ENCODE data around the gene SH3TC1. TPM values are rescaled to one million over a fixed set of nuclear protein-coding genes. Genes with fewer than 3 reads are reported as not detected.

SH3TC1 gene
- total RNA-seq, 1 experiment from 2014 or later, result 7.8 TPM

- intact Hi-C loops (cut with micrococcal nuclease; ENCODE audit: unreplicated experiment), result no loop called here
- H3K27me3 Mint-ChIP-seq (ENCODE audit: unreplicated experiment), result peaks cover 49% of the 10 kb centered on the region
- no peaks in the 10 kb centered on the region for H3K9me3 Mint-ChIP-seq (ENCODE audit: low read depth, unreplicated experiment)
- CTCF ChIA-PET, result no interaction called here
- H3K4me1 Mint-ChIP-seq (ENCODE audit: low read depth, unreplicated experiment), result no peaks in the 10 kb centered on the region
- H3K27ac Mint-ChIP-seq (ENCODE audit: unreplicated experiment), result no peak overlapping the region
- no peak overlapping the region for H3K4me3 Mint-ChIP-seq (ENCODE audit: low read depth, unreplicated experiment)
- peaks cover 6% of the 10 kb centered on the region for H3K36me3 Mint-ChIP-seq (ENCODE audit: insufficient read depth, unreplicated experiment)
- TF ChIP-seq, protein P1, sequence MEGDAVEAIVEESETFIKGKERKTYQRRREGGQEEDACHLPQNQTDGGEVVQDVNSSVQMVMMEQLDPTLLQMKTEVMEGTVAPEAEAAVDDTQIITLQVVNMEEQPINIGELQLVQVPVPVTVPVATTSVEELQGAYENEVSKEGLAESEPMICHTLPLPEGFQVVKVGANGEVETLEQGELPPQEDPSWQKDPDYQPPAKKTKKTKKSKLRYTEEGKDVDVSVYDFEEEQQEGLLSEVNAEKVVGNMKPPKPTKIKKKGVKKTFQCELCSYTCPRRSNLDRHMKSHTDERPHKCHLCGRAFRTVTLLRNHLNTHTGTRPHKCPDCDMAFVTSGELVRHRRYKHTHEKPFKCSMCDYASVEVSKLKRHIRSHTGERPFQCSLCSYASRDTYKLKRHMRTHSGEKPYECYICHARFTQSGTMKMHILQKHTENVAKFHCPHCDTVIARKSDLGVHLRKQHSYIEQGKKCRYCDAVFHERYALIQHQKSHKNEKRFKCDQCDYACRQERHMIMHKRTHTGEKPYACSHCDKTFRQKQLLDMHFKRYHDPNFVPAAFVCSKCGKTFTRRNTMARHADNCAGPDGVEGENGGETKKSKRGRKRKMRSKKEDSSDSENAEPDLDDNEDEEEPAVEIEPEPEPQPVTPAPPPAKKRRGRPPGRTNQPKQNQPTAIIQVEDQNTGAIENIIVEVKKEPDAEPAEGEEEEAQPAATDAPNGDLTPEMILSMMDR (IDR thresholded peaks at IDR 0.05; ENCODE audit: unreplicated experiment), result no peak
- DNase-seq, result no peak
- no TSS peak for BruUV-seq (replicated peaks)
These were observed 43.2 kb upstream of the SH3TC1 start for GRCh38 chr4:8155660-8156421.

GRCh38 chr4:8156617-8157016 lies 42.5 kb upstream of the SH3TC1 start:
- Mint-ChIP-seq H3K27me3 (ENCODE audit: unreplicated experiment) (peaks cover 49% of the 10 kb centered on the region), H3K36me3 (ENCODE audit: insufficient read depth, unreplicated experiment) (peaks cover 6% of the 10 kb centered on the region), H3K9me3 (ENCODE audit: low read depth, unreplicated experiment) (no peaks in the 10 kb centered on the region), H3K27ac (ENCODE audit: unreplicated experiment) (no peak overlapping the region), H3K4me1 (ENCODE audit: low read depth, unreplicated experiment) (no peaks in the 10 kb centered on the region), H3K4me3 (ENCODE audit: low read depth, unreplicated experiment) (no peak overlapping the region)
- CTCF ChIA-PET, result no interaction called here
- no TSS peak for BruUV-seq (replicated peaks)
- DNase-seq, result no peak
- TF ChIP-seq, protein P1 (IDR thresholded peaks at IDR 0.05; ENCODE audit: unreplicated experiment), result no peak
- intact Hi-C loops (cut with micrococcal nuclease; ENCODE audit: unreplicated experiment), result no loop called here

GRCh38 chr4:8157496-8157895 lies 41.6 kb upstream of the SH3TC1 start:
- TF ChIP-seq, protein P1 (IDR thresholded peaks at IDR 0.05; ENCODE audit: unreplicated experiment), result no peak
- Mint-ChIP-seq H3K36me3 (ENCODE audit: insufficient read depth, unreplicated experiment) (peaks cover 6% of the 10 kb centered on the region), H3K4me3 (ENCODE audit: low read depth, unreplicated experiment) (no peak overlapping the region), H3K27ac (ENCODE audit: unreplicated experiment) (no peak overlapping the region), H3K27me3 (ENCODE audit: unreplicated experiment) (peaks cover 49% of the 10 kb centered on the region), H3K4me1 (ENCODE audit: low read depth, unreplicated experiment) (no peaks in the 10 kb centered on the region), H3K9me3 (ENCODE audit: low read depth, unreplicated experiment) (no peaks in the 10 kb centered on the region)
- intact Hi-C loops (cut with micrococcal nuclease; ENCODE audit: unreplicated experiment), result no loop called here
- no TSS peak for BruUV-seq (replicated peaks)
- no peak for DNase-seq
- CTCF ChIA-PET, result no interaction called here

DNA sequence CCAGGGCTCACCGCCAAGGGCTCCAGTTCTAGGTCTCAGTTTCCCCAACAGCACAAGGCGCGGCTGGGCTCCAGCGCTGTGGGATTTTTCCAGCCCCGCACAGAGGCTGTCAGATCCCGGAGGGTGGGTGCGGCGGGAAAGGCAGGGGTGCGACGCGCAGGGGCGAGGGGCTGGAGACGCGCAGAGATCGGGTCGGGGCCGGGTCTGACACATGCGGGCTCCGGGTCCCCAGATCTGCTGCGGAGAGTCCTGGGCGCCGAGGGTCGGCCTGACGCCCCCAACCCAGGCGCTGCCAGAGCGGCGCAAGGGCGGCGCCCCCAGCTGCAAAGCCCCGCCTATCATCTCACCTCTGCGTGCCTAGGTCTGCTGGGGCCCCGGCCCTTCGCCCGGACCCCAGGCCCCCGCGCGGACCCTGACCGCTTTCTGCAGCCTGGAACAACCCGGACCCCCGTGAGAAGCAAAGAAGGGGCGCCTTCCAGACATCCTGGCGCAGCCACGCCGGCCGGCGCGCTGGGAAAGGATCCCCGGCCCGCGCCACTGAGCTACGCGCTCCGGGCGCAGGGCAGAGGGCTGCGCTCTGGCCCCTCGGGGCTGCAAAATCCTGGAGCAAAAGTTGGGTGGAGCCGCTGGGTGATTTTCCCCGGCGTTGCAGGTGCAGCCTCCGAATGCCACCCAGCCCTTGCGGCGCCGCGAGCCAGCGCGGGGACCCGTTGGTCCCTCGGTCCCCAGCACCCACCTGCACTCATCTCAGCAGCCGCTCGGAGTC lies 41.0 kb upstream of the SH3TC1 start:
- H3K4me1 Mint-ChIP-seq (ENCODE audit: low read depth, unreplicated experiment), result no peaks in the 10 kb centered on the region
- no peak for DNase-seq
- peak overlapping the region; percentile 95 for H3K4me3 Mint-ChIP-seq (ENCODE audit: low read depth, unreplicated experiment)
- peaks cover 6% of the 10 kb centered on the region for H3K36me3 Mint-ChIP-seq (ENCODE audit: insufficient read depth, unreplicated experiment)
- CTCF ChIA-PET, result no interaction called here
- intact Hi-C loops (cut with micrococcal nuclease; ENCODE audit: unreplicated experiment), result no loop called here
- no TSS peak for BruUV-seq (replicated peaks)
- no peak overlapping the region for H3K27ac Mint-ChIP-seq (ENCODE audit: unreplicated experiment)
- peaks cover 49% of the 10 kb centered on the region for H3K27me3 Mint-ChIP-seq (ENCODE audit: unreplicated experiment)
- TF ChIP-seq, protein P1 (IDR thresholded peaks at IDR 0.05; ENCODE audit: unreplicated experiment), result no peak
- H3K9me3 Mint-ChIP-seq (ENCODE audit: low read depth, unreplicated experiment), result no peaks in the 10 kb centered on the region

Data from Calu3 (cell line).